Measurements from ENCODE around the gene FAM89B.

DNA sequence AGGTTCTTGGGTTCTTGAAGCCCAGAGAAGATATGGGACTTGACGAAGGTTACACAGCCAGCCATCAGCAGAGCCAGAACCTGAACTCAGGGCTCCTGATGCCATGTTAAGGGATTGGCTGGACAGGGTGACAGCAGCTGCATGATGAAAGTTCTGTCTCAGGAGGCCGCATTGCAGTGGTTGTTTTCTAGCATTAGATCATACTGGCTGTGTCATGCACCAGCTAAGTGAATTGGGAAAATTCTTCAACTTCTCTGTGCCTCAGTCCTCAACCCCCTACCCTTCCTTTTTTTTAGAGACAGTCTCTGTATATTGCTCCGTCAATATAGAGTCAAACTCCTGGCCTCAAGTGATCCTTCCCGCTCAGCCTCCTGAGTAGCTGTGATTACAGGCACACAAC is 8.7 kb upstream of the FAM89B start:
- TF ChIP-seq, protein P1, sequence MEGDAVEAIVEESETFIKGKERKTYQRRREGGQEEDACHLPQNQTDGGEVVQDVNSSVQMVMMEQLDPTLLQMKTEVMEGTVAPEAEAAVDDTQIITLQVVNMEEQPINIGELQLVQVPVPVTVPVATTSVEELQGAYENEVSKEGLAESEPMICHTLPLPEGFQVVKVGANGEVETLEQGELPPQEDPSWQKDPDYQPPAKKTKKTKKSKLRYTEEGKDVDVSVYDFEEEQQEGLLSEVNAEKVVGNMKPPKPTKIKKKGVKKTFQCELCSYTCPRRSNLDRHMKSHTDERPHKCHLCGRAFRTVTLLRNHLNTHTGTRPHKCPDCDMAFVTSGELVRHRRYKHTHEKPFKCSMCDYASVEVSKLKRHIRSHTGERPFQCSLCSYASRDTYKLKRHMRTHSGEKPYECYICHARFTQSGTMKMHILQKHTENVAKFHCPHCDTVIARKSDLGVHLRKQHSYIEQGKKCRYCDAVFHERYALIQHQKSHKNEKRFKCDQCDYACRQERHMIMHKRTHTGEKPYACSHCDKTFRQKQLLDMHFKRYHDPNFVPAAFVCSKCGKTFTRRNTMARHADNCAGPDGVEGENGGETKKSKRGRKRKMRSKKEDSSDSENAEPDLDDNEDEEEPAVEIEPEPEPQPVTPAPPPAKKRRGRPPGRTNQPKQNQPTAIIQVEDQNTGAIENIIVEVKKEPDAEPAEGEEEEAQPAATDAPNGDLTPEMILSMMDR (IDR thresholded peaks at IDR 0.05; ENCODE audit: low read depth, low read length): no peak
- TF ChIP-seq POLR2A (IDR thresholded peaks at IDR 0.05; ENCODE audit: extremely low read depth, insufficient read length): no peak

Measured in NB4 (cell line).